Stimulated activated CD4-positive, alpha-beta T cell treated with anti-CD3 and anti-CD28 coated beads, Interleukin-12 subunit alpha, Interleukin-12 subunit beta, amount 100 ng/mL, for 4 hours (primary cell): ENCODE results near the gene DGCR2.
"Not testable (repeated sequence)": the region's sequence is repeated elsewhere in the genome, so short reads cannot be mapped to it uniquely, and the experiment has no call there.

Experiments used
- DNase-seq: peaks from one replicate; pipeline ENCODE4 v3.0.0-alpha.2; 2020

Gene DGCR2

GRCh38 chr22:19038728-19039447 is 83.3 kb downstream of the DGCR2 start:
- DNase-seq: no peak

DNA sequence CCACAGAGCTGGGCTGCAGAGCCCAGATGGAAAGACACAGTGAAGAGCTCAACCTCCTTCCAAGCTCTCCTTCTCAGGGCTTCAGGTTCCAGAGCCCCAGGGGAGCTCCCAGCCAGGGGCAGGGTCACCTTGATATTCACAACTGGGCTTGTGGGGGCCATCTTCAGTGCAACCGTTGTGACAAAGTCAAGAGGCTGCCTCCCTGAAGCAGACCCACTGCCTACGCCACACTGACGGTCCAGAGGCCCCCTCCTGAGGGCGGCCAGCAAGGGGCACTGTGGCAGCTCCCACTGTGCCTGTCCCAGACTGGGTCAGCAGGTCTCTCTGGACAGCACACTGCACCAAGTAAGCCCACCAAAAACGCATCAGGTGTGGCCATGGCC is 84.1 kb downstream of the DGCR2 start:
- DNase-seq: no peak

DNA sequence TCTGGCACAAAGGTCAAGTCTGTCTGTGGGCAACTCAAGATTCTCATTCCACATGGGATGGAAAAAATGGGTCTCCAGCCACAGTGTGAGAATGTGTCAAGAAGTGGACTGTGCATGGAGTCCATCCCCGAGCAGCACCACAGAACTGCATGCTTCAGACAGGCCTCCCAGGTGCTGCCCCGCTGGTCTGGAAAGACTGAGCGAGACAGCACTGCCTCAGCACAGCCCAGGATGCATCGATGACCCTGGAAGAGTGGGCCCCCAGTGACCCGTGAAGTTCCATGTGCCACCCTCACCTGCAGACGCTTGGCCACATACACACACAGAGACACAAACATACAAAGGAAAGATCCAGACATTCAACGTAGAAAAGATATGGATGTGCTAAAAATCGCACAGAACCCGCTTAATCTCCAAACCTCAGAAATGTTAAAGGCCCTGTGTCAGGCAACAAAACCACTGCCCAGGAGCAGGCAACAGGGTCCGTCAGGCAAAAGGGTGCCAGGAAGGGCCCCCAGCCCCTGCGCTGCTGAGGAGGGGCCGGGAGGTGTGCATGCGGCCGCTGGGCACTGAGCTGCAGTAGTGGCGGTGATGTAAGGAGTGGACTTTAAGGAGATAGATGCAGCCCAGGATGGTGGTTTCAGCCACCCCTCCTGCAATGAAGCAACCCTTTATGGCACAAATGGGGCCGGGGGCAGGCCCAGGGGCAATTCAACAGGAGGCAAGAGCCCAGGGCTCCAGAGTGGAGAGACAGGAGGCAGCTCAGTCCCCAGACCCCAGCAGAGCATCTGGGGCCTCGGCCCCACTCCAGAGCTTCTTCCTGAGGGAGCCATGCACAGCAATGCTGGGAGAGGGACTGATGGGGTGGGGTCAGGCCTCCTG is 84.7 kb downstream of the DGCR2 start:
- no peak for DNase-seq

- DNase-seq: no peak
Observed at GRCh38 chr22:19036523-19037273, 85.5 kb downstream of the DGCR2 start.

DNA sequence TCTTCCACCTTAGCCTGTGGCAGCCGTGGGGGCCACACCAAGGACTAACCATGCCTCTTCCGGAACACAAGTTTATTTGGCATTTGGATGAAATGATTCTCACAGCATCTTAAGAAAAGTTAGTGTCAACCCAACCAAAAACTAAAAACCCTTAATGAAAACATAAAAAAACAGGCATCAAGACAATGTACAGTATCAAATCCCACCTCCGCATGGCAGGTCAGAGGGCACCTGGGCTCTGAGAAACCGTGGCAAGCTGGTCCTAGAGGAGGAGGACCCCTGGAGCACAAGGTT is 86.0 kb downstream of the DGCR2 start:
- no peak for DNase-seq

- no peak for DNase-seq
Observed at GRCh38 chr22:19035474-19036228, 86.6 kb downstream of the DGCR2 start.

DNA sequence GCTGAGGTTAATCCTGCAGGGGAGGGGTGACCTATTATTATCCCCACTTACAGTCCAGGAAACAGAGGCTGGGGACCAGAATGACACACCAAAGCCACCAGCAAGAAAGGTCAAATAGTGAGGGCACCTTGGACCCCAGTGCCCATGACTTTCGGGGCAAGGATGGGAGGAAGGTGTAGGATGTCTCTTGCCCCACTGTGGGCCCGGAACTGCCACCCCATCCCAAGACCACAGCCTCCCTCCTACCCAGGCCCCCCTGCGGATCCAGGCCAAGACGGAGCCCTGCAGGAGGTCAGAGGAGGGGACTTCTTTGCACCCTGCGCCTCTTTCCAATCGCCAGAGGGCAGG is 87.1 kb downstream of the DGCR2 start:
- not testable (repeated sequence) for DNase-seq

- DNase-seq: not testable (repeated sequence)
Observed at GRCh38 chr22:19034724-19035120, 87.5 kb downstream of the DGCR2 start.

- not testable (repeated sequence) for DNase-seq
Observed at GRCh38 chr22:19034031-19034723, 88.0 kb downstream of the DGCR2 start.

DNA sequence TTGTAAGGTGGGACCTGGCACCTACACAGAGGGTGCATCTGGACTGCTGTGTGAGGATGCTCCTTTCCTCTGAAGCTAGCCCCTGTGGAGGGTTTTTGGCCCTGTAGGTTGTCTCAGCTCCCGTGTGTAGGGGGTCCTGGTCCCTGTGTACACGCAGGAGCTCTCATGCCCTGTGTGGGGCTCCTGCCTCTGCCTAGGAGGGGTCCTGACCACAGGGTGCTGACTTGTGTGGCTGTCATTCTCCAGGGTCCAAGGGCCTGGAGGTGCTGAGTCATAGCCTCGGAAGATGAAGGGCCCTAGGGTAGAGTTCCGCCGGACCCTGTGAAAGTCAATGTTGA is 88.7 kb downstream of the DGCR2 start:
- DNase-seq: not testable (repeated sequence)

GRCh38 chr22:19032898-19033567 is 89.2 kb downstream of the DGCR2 start:
- not testable (repeated sequence) for DNase-seq

GRCh38 chr22:19032156-19032785 is 89.9 kb downstream of the DGCR2 start:
- not testable (repeated sequence) for DNase-seq

DNA sequence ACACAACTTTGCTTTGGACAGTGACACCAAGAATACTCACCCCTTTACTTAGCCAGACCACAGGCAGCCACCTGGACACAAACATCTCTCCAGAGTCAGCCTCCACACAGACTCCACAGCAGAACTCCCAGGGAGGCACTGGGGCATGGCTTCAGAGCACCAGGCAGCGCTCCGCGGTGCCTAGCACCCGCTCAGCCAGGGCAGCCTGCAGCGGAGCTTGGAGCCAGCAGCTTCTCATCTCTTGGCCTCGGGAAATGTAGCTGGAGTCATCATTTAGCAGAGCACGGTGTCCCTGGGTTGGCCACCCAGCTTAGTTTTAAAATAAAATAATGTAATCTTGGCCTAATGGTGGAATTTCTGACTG is 91.3 kb downstream of the DGCR2 start:
- DNase-seq: not testable (repeated sequence)

GRCh38 chr22:19030226-19030888 is 91.9 kb downstream of the DGCR2 start:
- not testable (repeated sequence) for DNase-seq

DNA sequence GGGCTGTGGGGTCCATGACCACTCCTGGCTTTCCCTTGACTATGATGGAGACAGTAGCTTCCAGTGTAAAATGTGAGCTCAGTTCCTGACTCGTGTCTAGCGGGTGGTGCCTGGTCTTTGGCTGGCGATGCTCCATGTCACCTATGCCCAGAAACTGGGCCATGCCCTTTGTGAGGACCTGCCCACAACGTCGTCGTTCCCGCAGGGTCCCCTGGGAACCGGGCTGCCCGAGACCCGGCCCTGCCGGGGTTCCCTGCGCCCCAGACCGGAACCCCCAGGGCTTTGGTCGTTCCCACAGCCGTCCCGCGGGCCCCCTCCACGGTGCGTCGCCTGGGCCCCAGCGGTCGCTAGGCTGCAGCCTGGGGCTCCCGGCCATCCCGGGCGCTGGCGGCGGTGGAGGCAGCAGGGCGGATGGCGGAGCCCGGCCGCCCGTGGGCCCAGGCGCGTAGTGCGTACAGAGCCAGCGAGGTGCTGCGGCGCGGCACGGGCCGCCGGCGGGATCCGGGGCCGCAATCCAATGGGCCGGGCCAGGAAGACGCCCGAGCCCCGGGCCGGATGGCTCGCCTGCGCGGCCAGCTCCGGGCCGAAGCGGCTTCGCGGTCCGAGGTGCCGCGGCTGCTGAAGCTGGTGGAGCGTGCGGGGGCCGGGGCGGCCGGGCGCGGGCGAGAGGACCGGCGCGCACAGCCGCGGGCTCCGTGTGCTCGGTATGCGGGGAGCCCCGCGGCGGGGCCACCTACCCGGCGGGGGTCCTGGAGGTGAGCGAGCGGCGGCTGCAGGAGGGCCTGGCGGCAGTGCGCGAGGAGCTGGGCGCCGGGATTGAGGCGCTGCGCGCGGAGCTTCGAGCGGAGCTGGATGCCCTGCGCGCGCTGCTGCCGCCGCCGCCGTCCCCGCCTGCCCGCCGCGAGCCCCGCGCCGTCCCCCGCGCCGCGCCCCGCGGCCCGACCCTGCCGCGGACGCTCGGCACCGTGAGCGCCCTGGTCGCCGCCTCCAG is 92.8 kb downstream of the DGCR2 start:
- not testable (repeated sequence) for DNase-seq

DNA sequence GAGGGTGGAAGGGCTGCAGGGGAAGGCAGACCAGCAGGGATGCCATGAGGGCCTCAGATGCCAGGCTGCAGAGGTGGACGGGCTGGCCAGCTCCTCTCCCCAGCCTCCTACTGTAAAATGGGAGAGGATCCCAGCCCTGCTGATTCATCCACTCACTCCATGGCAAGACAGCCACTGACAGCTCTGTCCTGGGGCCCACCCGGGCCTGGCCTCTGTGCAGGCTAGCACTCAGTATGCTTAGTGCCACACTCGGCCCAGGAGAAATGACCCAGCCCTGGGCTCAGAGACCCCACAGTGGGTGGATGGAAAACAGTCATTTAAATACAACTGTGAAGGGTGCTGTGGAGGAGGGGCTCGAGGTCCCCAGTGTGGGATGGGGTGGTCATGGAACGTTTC is 94.2 kb downstream of the DGCR2 start:
- not testable (repeated sequence) for DNase-seq

DNA sequence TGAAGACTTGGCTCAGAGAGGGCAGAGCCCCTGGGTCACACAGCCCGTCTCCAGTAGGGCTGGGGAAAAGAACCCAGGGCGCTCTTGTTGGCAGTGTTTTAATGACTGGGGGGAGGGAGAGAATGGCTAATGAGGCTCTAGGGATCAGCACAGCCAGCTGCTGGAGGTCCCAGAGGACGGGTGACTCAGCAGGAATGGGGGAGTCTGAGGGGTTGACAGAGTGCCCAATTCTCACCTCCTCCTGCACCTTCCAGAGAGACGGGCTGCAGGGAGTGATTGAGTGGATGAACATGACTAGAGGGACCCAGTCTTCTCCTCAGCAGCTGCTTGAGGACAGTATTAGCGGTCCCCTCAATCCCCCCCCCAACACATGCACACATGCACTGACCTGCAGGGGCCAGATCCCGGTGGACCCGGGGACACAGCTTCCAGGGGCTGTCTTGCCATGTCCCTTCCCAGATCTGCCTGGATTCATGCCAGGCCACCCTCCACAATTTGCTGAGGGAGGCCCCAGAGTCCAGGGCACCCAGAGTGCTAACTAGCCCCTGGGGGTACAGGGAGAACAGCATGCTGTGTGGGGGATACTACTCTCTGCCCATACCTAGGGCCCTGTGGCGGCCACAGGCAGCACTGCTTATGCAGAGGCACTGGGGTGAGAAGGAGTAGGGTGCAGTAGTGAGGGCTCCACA is 94.7 kb downstream of the DGCR2 start:
- DNase-seq: not testable (repeated sequence)

GRCh38 chr22:19026080-19026479 is 96.1 kb downstream of the DGCR2 start:
- not testable (repeated sequence) for DNase-seq

DNA sequence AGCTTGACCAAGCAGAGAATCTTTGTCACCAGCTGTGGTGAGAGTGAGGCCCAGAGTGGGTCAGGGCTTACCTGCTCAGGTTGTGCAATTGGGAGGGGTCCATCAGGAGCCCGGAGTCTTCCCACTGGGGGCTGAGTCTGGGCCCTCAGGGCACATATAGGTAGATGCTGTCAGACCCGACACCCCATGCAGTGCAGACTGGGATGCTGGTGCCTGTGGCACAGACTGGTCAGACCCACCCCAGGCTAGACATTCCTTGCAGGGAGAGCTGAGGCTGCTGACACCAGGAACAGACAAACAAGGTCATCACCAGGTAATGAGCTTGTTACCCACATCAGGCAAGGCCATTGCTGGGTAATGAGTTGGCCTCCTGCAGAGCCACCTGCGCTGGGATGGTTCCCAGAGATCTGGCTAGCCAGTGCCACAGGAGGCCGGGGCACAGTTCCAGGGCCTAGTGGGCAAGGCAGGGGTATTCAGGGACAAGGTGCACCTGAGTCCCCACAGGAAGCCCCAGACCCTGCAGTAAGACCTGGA is 97.2 kb downstream of the DGCR2 start:
- DNase-seq: not testable (repeated sequence)
